Pancreas (tissue), 10 donors: Measurements from ENCODE around the gene FBXO11. TPM values are rescaled to one million over a fixed set of nuclear protein-coding genes. Genes with fewer than 3 reads are reported as not detected.

Experiments used
- ATAC-seq, 4 donors: fragments of 200-7000 bp; cut with Tn5 transposase; one replicate each; pipeline versions ENCODE4 v1.8.0 to v1.9.1; 2020; ENCODE audit warnings: mild to moderate bottlenecking in 4 of 4, moderate library complexity in 4 of 4
- DNase-seq, 6 donors: peaks; one replicate each; pipeline ENCODE4 v3.0.0-alpha.2; 2020
- FAIRE-seq: peaks from 2 replicates; lab custom pipeline; 2012; peaks lifted over from hg19 to GRCh38; lab: Jason Lieb, UNC
- H3K27ac ChIP-seq, 4 donors: fragments of 200-600 bp; sonication (generic); 1 replicate in 3 of 4; 2 replicates in 1 of 4; pipeline versions ENCODE4 v1.5.0 to v1.8.0; 2020
- H3K27me3 ChIP-seq, 4 donors: fragments of 200-600 bp; one replicate each; pipeline ENCODE4 v1.8.0; 2021
- H3K36me3 ChIP-seq, 3 donors: fragments of 200-600 bp; sonication (generic) in 1 of 3; one replicate each; pipeline versions ENCODE4 v1.5.0 to v1.8.0; 2020 to 2021
- H3K4me1 ChIP-seq, 3 donors: fragments of 200-600 bp; one replicate each; pipeline ENCODE4 v1.8.0; 2021
- H3K4me3 ChIP-seq, 4 donors: fragments of 200-600 bp; sonication (generic) in 2 of 4; one replicate each; pipeline versions ENCODE4 v1.5.0 to v1.8.0; 2020 to 2021
- H3K9me3 ChIP-seq, 4 donors: fragments of 200-600 bp; one replicate each; pipeline ENCODE4 v1.8.0; 2021
- CTCF ChIP-seq, 4 donors: fragments of 200-600 bp; sonication (generic) in 3 of 4; IDR thresholded peaks; one replicate each; pipeline versions ENCODE4 v1.5.0 to v1.8.0; 2021; ENCODE audit warnings: antibody characterized with exemption in 4 of 4
- WGBS, 2 donors: extraction: QIAGEN DNeasy Blood & Tissue Kit; methylation state at CpG; one replicate each; pipeline ENCODE4 v1.1.7; 2013; 5-methylcytosine and 5-hydroxymethylcytosine counted together
- intact Hi-C, 3 donors: fragments of 100-400 bp; cut with DNase I; formaldehyde crosslinking; loops; one replicate each; pipeline versions ENCODE4 v1.11.1 to v1.14.2; 2022
- polyA plus RNA-seq, 2 donors: library from polyadenylated mRNA; stranded (reverse); fragments of 200-250 nt; gene quantifications; one replicate each; pipeline ENCODE4 v1.2.3, GENCODE V29; 2013
- total RNA-seq, 6 donors: library from RNA; stranded (reverse); fragmentation: NEBNext Ultra II Directional in 4 of 6; extraction: Animal tissue kit (Norgen Biotek cat#: 25700) in 4 of 6; gene quantifications; one replicate each; pipeline versions ENCODE4 v1.2.1 to v1.2.4, GENCODE V29; 2021 to 2023
- donor health status: healthy with polysubstance abuse.
- donor health status: DM: no; HTN: no; CAD: no; lungs with moderate emphysema.
- donor health status: DM: no; HTN: no; CAD: no.
- donor health status: control.
- donor health status: control.
- donor health status: Bipolar disorder and iron deficiency.
- donor health status: DM: yes; HTN: yes; CAD: no.
- donor health status: DM: no; HTN: no; CAD: no.
- donor health status: DM: no; HTN: no; CAD: no.
- donor health status: DM: yes; HTN: yes; CAD: no.

The FBXO11 gene
- total and polyA plus RNA-seq, 8 donors, result 15.2 to 40.1 (median 24.8) TPM

GRCh38 chr2:47741637-47742036, 164.7 kb downstream of the FBXO11 start:
- no peak for ATAC-seq
- intact Hi-C loops, result no loop called here
- Histone ChIP-seq H3K36me3 (no peaks in the 10 kb centered on the region), H3K27ac (no peak overlapping the region), H3K4me1 (no peaks in the 10 kb centered on the region), H3K9me3 (no peaks in the 10 kb centered on the region), H3K27me3 (no peaks in the 10 kb centered on the region), H3K4me3 (no peak overlapping the region)
- DNase-seq, result no peak
- no peak for FAIRE-seq
- 25 to 27% methylated on average over 3 of the region's 3 CpGs for WGBS, 2 donors
- TF ChIP-seq CTCF (IDR thresholded peaks at IDR 0.05), result no peak

- ATAC-seq, result no peak
- 45 to 48% methylated on average over 3 of the region's 3 CpGs for whole genome bisulfite sequencing, 2 donors
- Histone ChIP-seq H3K4me1 (no peaks in the 10 kb centered on the region), H3K36me3 (no peaks in the 10 kb centered on the region), H3K27me3 (no peaks in the 10 kb centered on the region), H3K27ac (no peak overlapping the region), H3K4me3 (no peak overlapping the region), H3K9me3 (no peaks in the 10 kb centered on the region)
- intact Hi-C loops, result no loop called here
- DNase-seq, result no peak
- FAIRE-seq, result no peak
- no peak for TF ChIP-seq CTCF (IDR thresholded peaks at IDR 0.05)
Observed at GRCh38 chr2:47741101-47741500, 165.2 kb downstream of the FBXO11 start.

Other genes with a start within 250 kb of the FBXO11 start
- gene MSH6, start 123.4 kb downstream of the FBXO11 start, total RNA-seq, result 10 to 100 TPM; 15.2 to 30.9 (median 25.3) TPM
- 10 to 100 TPM in 1 of 2 donors, 1 to 10 TPM in 1; 4.3 to 11.4 TPM for gene MSH6, start 123.4 kb downstream of the FBXO11 start, polyA plus RNA-seq